Chondrocyte (in vitro differentiated cells): Measurements from ENCODE around the gene IZUMO4. TPM values are rescaled to one million over a fixed set of nuclear protein-coding genes. Genes with fewer than 3 reads are reported as not detected.
"Not testable (repeated sequence)": the region's sequence is repeated elsewhere in the genome, so short reads cannot be mapped to it uniquely, and the experiment has no call there.

ENCODE experiments used
- DNase-seq: peaks from one replicate; pipeline ENCODE4 v3.0.0; 2021; ENCODE audit warnings: mixed read lengths, low spot score
- H3K27ac Mint-ChIP-seq: one replicate; pipeline ENCODE4 v1.8.0; 2021; ENCODE audit warnings: mild to moderate bottlenecking, moderate library complexity, mixed read lengths; ENCODE audit not compliant: unreplicated experiment
- H3K27me3 Mint-ChIP-seq: 2 replicates; pipeline ENCODE4 v1.8.0; 2021; ENCODE audit warnings: low read depth, mixed read lengths
- H3K36me3 Mint-ChIP-seq: 2 replicates; pipeline ENCODE4 v1.8.0; 2021; ENCODE audit warnings: low read depth, mixed read lengths
- H3K4me1 Mint-ChIP-seq: 2 replicates; pipeline ENCODE4 v1.8.0; 2021; ENCODE audit warnings: low read depth, mild to moderate bottlenecking, mixed read lengths
- H3K4me3 Mint-ChIP-seq: one replicate; pipeline ENCODE4 v1.8.0; 2021; ENCODE audit warnings: mild to moderate bottlenecking, moderate library complexity, mixed read lengths; ENCODE audit not compliant: unreplicated experiment
- H3K9me3 Mint-ChIP-seq: 2 replicates; pipeline ENCODE4 v1.8.0; 2021; ENCODE audit warnings: low read depth, mixed read lengths
- CTCF ChIP-seq: fragments of 200-600 bp; sonication (generic); IDR thresholded peaks from 2 replicates; pipeline ENCODE4 v1.5.0; 2021; ENCODE audit warnings: antibody characterized with exemption, mild to moderate bottlenecking, moderate library complexity
- total RNA-seq: library from RNA; stranded (reverse); gene quantifications from 3 replicates; pipeline ENCODE4 v1.2.1, GENCODE V29; 2021

IZUMO4 gene
- total RNA-seq, 1 donor from 2014 or later, result 3.2 TPM

GRCh38 chr19:2129022-2129421 is 32.3 kb downstream of the IZUMO4 start:
- Mint-ChIP-seq H3K27ac (no peak overlapping the region), H3K27me3 (no peaks in the 10 kb centered on the region), H3K4me1 (no peaks in the 10 kb centered on the region), H3K9me3 (no peaks in the 10 kb centered on the region), H3K4me3 (no peak overlapping the region), H3K36me3 (peaks cover 10% of the 10 kb centered on the region)
- no peak for TF ChIP-seq CTCF
- no peak for DNase-seq

- H3K27me3 Mint-ChIP-seq, result no peaks in the 10 kb centered on the region
- H3K4me3 Mint-ChIP-seq, result no peak overlapping the region
- no peak for DNase-seq
- no peaks in the 10 kb centered on the region for H3K9me3 Mint-ChIP-seq
- TF ChIP-seq CTCF, result no peak
- no peaks in the 10 kb centered on the region for H3K4me1 Mint-ChIP-seq
- no peak overlapping the region for H3K27ac Mint-ChIP-seq
- peaks cover 10% of the 10 kb centered on the region for H3K36me3 Mint-ChIP-seq
These were observed 32.8 kb downstream of the IZUMO4 start for GRCh38 chr19:2129486-2129885.

DNA sequence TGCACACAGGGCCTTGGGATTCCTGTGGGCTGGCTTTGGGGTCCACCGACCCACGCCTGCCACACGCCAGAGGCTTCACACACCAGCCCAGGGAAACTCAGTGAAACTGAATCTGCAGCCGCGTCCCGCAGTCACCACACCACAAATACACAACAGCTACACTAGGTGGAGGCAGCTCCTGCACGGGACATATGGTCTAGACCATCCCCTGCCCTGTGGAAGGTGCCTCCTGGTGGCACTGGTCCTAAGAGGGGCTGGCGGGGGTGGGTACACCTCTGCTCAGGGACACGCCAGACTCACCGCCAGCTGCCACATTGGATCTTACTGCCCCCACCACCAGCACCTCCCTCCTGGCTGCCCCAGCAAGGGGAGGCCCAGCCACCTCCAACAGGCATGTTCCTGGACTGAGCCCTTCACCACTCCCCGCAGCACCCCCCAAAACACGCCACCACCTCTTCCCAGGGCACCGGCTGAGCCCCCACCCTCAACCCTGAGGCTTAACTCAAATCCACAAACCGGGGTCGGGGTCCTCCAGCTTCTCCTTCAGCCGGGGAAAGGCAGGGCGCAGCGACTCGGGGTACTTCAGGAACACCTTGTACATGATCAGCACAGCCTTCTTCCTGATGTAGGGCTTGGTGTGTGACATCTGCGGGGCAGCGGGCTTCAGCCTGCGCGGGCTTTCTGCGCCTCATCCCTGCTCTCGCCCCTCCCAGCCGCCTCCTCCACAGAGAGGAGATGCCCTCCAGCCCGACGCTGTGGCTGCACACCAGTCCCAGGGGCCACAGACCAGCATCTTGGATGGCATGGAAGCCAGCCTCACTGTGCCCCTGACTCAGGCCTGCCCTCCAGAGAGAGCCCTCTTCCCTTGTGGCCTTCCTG is 33.4 kb downstream of the IZUMO4 start:
- Mint-ChIP-seq H3K27ac (no peak overlapping the region), H3K4me3 (no peak overlapping the region), H3K4me1 (no peaks in the 10 kb centered on the region), H3K9me3 (no peaks in the 10 kb centered on the region), H3K27me3 (no peaks in the 10 kb centered on the region), H3K36me3 (peaks cover 10% of the 10 kb centered on the region)
- TF ChIP-seq CTCF, result no peak
- no peak for DNase-seq

DNA sequence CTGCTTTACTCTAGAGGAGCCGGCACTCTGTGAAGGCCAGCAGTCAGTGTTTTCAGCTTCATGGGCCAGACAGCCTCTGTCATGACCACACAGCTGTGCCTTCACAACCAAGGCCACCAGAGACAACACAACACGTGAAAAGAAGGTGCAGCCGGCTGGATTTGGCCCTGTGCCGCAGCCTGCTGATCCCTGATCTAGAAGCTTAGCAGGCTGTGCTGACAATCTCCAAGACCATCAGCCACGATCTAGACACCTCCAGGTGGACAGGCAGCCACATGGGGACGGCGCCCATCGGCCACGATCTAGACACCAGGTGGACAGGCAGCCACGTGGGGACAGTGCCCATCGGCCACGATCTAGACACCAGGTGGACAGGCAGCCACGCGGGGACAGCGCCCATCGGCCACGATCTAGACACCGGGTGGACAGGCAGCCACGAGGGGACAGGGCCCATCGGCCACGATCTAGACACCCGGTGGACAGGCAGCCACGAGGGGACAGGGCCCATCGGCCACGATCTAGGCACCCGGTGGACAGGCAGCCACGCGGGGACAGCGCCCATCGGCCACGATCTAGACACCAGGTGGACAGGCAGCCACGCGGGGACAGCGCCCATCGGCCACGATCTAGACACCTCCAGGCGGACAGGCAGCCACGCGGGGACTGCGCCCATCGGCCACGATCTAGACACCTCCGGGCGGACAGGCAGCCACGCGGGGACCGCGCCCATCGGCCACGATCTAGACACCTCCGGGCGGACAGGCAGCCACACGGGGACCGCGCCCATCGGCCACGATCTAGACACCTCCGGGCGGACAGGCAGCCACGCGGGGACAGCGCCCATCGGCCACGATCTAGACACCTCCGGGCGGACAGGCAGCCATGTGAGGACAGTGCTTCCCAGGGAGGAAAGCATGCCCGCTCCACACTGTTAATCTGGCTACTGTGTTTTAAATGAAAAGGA is 34.6 kb downstream of the IZUMO4 start:
- not testable (repeated sequence) for DNase-seq, H3K27me3 Mint-ChIP-seq, H3K9me3 Mint-ChIP-seq, H3K4me1 Mint-ChIP-seq, H3K4me3 Mint-ChIP-seq, H3K27ac Mint-ChIP-seq
- H3K36me3 Mint-ChIP-seq, result peaks cover 12% of the 10 kb centered on the region

- no peaks in the 10 kb centered on the region for H3K4me1 Mint-ChIP-seq
- DNase-seq, result no peak
- H3K27me3 Mint-ChIP-seq, result no peaks in the 10 kb centered on the region
- H3K36me3 Mint-ChIP-seq, result peaks cover 12% of the 10 kb centered on the region
- H3K27ac Mint-ChIP-seq, result no peak overlapping the region
- no peak for TF ChIP-seq CTCF
- no peaks in the 10 kb centered on the region for H3K9me3 Mint-ChIP-seq
- no peak overlapping the region for H3K4me3 Mint-ChIP-seq
These were observed 35.5 kb downstream of the IZUMO4 start for GRCh38 chr19:2132191-2132590.
